Measurements from ENCODE around the gene NDUFA5.

NDUFA5 gene

DNA sequence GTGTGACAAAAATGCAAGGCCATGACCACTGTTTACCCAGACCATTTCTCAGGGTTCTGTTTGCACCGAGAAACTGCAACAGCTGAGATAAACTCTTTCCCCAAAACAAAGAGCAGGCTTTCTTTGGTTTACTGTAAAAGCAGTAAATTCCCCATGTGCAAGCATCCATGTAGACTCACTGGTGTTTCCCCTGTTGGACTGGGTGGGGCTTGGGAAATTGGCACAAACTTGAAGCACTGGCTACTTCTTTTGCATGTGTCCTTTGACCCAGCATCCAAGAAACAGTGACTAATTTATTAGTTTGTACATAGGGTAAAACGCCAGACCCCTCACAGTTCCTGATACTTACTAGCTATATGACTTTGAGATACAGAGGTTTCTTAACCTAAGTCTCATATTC lies 35.6 kb downstream of the NDUFA5 start:
- in situ Hi-C loops (cut with MboI; ENCODE audit: low sequenced_read_pairs), result no loop called here

DNA sequence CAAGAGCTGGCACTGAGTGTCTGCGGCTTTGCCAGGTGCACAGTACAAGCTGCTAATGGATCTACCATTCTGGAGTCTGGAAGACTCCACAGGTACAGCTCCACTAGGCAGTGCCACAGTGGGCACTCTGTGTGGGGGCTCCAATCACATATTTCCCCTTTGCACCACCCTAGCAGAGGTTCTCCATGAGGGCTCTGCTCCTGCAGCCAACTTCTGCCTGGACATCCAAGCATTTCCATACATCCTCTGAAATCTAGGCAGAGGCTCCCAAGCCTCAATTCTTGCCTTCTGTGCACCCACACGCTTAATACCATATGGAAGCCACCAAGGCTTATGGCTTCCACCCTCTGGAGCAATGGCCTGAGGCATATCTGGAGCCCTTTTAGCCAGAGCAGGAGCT lies 52.4 kb downstream of the NDUFA5 start:
- in situ Hi-C loops (cut with MboI; ENCODE audit: low sequenced_read_pairs), result no loop called here

DNA sequence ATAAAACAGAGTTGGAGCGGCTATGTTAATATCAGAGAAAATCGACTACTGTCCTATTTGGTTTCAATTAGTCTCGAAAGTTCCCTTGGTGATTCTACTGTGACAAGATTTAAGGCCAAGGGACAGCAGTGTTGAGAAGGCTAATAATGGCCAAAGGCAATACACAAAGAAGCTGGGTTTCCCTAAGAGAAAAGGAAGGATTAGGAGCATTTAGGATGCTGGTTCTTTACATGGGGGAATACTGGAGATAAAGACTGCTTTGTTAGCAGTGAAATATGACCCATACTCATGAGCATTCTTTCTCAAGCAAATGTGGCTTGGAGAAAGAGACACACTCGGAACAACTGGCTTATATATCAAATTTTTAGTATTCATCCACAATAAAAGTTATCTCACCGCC lies 55.4 kb downstream of the NDUFA5 start:
- in situ Hi-C loops (cut with MboI; ENCODE audit: low sequenced_read_pairs), result no loop called here

DNA sequence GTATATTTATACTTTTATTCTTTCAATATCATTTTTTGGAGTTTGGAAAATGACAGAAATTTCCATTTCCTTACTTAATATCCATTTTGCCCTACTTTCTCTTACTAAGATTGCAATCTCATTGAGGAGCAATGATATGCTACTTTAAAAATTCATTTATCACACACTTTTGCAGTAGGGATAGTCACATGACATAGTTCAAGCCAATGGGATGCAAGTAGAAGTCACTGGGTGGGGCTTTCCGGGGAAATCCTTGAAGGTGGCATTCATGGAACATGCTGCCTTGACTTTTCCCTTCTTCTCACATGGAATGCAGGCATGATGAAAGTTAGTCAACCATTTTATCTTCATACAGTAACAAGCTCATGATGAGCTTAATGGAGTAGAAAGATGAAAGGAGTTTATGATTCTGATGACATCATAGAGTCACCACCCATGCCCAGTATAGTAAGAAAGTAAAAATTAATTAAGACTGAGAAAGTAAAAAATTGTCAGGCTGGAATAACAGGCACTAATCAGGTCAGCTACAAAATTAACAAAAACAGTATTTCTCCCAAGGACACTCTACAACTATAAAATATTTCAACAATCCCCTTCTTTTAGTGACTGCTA lies 56.6 kb downstream of the NDUFA5 start:
- in situ Hi-C loops (cut with MboI; ENCODE audit: low sequenced_read_pairs), result no loop called here

DNA sequence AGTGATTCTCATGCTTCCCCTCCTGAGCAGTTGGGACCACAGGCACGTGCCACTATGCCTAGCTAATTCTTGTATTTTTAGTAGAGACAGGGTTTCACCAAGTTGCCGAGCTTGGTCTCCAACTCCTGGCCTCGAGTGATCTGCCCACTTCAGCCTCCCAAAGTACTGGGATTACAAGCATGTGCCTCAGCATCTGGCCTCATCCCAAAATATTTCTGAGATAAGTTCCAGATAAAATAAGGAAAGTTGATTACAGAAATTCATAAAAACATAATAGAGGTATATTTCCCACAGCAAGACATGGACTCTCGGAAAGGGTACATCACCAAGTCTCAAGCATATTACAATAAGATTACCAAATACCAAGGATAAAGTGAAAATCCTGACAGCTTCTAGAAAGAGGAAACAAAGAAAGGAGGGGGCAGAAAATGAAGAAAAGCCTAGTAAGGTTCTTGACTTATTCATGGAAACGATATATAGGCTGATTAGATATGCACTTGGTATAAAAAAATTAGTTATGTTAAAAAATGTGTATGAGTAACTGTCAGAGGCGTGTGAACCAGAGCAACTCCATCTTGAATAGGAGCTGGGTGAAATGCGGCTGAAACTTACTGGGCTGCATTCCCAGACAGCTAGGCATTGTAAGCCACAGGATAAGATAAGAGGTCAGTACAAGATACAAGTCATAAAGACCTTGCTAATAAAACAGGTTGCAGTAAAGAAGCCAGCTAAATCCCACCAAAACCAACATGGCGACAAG lies 58.2 kb downstream of the NDUFA5 start:
- in situ Hi-C loops (cut with MboI; ENCODE audit: low sequenced_read_pairs), result no loop called here

DNA sequence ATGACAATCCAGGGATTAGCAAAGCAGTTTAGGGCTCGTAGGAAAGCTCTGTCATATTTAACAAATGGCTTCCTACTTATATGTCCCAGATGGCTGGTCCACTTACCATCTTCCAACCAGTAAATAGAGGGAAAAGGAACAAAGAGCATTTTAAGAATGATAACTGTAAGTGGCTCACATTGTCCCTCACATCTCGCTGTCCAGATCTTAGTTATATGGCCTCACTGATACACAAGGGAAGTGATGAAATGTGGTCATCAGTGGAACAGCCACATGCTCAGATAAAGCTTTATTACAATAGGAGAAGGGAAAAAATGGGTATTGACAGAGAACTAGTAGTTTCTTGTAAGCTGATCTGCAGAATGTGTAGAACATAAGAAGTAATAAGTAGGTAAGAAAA lies 59.0 kb downstream of the NDUFA5 start:
- in situ Hi-C loops (cut with MboI; ENCODE audit: low sequenced_read_pairs), result no loop called here

DNA sequence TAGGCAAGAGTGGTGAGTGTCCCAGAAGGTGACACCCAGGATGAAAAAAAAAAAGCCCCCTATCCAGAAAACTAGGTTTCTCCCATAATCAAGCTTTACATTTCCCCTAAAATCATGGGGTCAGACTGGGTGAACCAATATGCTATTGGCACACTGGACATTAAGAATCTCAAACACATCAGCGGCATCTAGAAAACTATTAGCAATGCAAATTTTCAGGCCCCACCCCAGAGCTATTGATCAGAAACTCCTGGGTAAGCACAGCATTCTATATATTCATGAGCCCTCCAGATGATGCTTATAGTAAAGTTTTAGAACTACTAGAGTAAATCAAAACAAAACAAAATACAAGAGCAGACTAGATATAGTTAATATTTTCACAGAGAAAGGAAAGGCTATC lies 59.6 kb downstream of the NDUFA5 start:
- in situ Hi-C loops (cut with MboI; ENCODE audit: low sequenced_read_pairs), result no loop called here

DNA sequence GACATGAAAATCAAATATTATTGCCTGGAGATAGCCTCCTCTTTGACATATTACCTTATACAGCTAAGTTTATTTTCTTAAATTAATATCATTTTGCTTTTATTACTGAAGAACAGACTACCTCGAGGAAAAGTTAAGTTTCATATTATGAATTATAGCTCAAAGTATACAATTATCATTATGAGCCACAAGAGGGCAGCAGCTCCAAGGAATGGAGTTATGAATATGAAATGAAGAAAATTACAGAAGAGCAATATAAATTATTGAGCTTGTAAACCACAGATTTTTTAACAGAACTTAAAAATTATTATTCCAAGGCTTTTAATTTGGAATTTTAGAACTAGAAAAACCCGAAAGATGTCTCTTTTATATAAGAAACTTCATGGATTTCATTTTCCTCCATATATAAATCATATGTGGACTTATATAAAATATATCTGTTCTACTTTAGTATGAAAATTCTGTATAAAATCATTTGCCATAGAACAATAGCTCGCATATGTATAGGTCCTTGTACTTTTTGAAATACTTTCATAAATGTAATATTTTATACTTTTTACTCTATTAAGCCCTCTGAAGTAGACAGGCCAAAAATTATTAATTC lies 63.3 kb downstream of the NDUFA5 start:
- in situ Hi-C loops (cut with MboI; ENCODE audit: low sequenced_read_pairs), result no loop called here

DNA sequence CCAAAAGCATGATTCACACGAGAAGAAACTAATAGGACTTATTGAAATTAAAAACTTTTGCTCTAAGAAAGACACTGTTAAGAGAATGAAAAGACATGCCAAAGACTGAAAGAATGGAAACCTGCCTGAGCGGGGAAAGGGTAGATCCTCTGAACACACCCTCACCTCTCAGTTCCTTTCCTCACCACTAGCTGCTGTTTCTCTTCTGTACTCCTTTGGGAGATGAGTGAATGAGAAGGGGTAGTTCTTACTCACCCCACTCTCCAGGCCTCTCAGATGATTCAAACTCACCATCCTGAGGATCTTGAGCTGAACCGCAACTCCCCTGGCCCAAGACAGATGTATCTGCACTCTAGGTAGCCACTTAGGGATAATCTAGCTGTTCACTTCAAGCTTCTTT lies 65.1 kb downstream of the NDUFA5 start:
- in situ Hi-C loops (cut with MboI; ENCODE audit: low sequenced_read_pairs), result no loop called here
